ENCODE measurements around the gene DALRD3. TPM values are rescaled to one million over a fixed set of nuclear protein-coding genes. Genes with fewer than 3 reads are reported as not detected.

DALRD3 gene
- total and polyA plus RNA-seq, 4 donors = 7.9 to 10.6 (median 9.3) TPM

- peaks cover 6 to 13% (median 11%) of the 10 kb centered on the region in 4 donors for H3K4me1 ChIP-seq (ENCODE audit: control insufficient read depth in 4 of 4, insufficient read depth in 4 of 4, low read length in 3 of 4)
- no peaks in the 10 kb centered on the region for H3K27me3 ChIP-seq (ENCODE audit: control insufficient read depth in 4 of 4, insufficient read depth in 4 of 4, low read length in 3 of 4)
- H3K36me3 ChIP-seq (ENCODE audit: control insufficient read depth in 4 of 4, insufficient read depth in 3 of 4, low read depth in 1 of 4, low read length in 3 of 4) = peaks cover 0 to 4% (median 0%) of the 10 kb centered on the region in 4 donors
- no peak overlapping the region for H3K9ac ChIP-seq (ENCODE audit: low read depth in 1 of 2, low read length in 2 of 2)
- no peak overlapping the region for H3K27ac ChIP-seq (ENCODE audit: low read depth in 1 of 2, low read length in 2 of 2)
- WGBS = 95% methylated on average over 6 of the region's 6 CpGs
- H3K4me3 ChIP-seq (ENCODE audit: low read depth in 1 of 3, low read length in 3 of 3) = no peak overlapping the region
- DNase-seq (ENCODE audit: low spot score) = no peak
- H3K9me3 ChIP-seq (ENCODE audit: control insufficient read depth in 4 of 4, low read length in 3 of 4) = no peaks in the 10 kb centered on the region
- no peak for TF ChIP-seq HNF4G (IDR thresholded peaks at IDR 0.05)
- no peak for TF ChIP-seq TAF1 (conservative IDR thresholded peaks at IDR 0.05)
- TF ChIP-seq YY1 (IDR thresholded peaks at IDR 0.05) = no peak
Measured at GRCh38 chr3:49001155-49001554, 17.2 kb downstream of the DALRD3 start.

DNA sequence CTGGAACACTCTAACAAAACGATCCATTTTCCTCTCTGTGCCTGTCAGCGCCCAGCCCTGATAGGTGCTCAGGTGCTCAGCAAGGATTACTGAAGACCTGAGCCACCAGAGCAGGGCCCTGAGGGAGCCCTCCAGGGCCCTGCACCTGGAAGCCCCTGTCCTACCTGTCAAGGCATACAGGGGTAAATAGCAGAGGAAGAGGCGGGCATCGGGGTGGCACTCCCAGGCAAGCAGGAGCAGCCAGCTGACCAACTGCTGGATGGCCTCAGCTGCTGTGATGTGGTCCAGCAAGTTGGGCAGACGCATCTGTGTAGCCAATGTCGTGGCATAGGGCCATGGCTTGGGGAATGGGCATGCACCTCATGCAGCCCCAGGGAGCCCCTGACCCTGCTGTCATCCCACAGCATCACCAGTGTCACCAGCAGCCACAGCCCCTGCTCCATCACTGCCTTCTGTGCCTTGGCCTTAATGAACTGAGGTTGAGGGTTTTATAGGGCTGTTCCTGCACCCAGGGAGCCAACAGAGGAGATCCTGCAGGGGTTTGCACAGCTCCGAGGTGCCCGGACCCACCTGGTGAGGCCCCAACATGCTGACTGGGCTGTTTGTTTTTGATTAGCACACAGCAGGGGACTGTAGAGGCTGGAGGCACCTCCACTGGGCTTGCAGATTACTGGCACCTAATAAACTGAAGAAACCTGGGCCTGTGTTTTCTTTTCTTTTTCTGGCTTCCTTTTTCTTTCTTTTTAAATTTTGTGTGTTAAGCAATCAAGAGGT, 19.1 kb downstream of the DALRD3 start:
- Histone ChIP-seq H3K4me3 (ENCODE audit: low read depth in 1 of 3, low read length in 3 of 3) (no peak overlapping the region), H3K9me3 (ENCODE audit: control insufficient read depth in 4 of 4, low read length in 3 of 4) (no peaks in the 10 kb centered on the region), H3K27me3 (ENCODE audit: control insufficient read depth in 4 of 4, insufficient read depth in 4 of 4, low read length in 3 of 4) (no peaks in the 10 kb centered on the region), H3K9ac (ENCODE audit: low read depth in 1 of 2, low read length in 2 of 2) (no peak overlapping the region), H3K36me3 (ENCODE audit: control insufficient read depth in 4 of 4, insufficient read depth in 3 of 4, low read depth in 1 of 4, low read length in 3 of 4) (peaks cover 0 to 4% (median 0%) of the 10 kb centered on the region in 4 donors), H3K27ac (ENCODE audit: low read depth in 1 of 2, low read length in 2 of 2) (no peak overlapping the region), H3K4me1 (ENCODE audit: control insufficient read depth in 4 of 4, insufficient read depth in 4 of 4, low read length in 3 of 4) (peaks cover 0 to 3% (median under 1%) of the 10 kb centered on the region in 4 donors)
- TF ChIP-seq YY1 (IDR thresholded peaks at IDR 0.05) (no peak), EGR1 (IDR thresholded peaks at IDR 0.05; ENCODE audit: low read depth in 2 of 2) (no peak), RXRA (IDR thresholded peaks at IDR 0.05) (no peak), JUND (IDR thresholded peaks at IDR 0.05) (no peak), HNF4G (IDR thresholded peaks at IDR 0.05) (no peak), FOXA2 (IDR thresholded peaks at IDR 0.05) (no peak), RAD21 (IDR thresholded peaks at IDR 0.05) (no peak), GABPA (IDR thresholded peaks at IDR 0.05 in 1 of 2, conservative IDR thresholded peaks at IDR 0.05 in 1 of 2) (no peak), SP1 (IDR thresholded peaks at IDR 0.05) (no peak)
- WGBS = 91% methylated on average over 8 of the region's 8 CpGs
- DNase-seq (ENCODE audit: low spot score) = no peak

DNA sequence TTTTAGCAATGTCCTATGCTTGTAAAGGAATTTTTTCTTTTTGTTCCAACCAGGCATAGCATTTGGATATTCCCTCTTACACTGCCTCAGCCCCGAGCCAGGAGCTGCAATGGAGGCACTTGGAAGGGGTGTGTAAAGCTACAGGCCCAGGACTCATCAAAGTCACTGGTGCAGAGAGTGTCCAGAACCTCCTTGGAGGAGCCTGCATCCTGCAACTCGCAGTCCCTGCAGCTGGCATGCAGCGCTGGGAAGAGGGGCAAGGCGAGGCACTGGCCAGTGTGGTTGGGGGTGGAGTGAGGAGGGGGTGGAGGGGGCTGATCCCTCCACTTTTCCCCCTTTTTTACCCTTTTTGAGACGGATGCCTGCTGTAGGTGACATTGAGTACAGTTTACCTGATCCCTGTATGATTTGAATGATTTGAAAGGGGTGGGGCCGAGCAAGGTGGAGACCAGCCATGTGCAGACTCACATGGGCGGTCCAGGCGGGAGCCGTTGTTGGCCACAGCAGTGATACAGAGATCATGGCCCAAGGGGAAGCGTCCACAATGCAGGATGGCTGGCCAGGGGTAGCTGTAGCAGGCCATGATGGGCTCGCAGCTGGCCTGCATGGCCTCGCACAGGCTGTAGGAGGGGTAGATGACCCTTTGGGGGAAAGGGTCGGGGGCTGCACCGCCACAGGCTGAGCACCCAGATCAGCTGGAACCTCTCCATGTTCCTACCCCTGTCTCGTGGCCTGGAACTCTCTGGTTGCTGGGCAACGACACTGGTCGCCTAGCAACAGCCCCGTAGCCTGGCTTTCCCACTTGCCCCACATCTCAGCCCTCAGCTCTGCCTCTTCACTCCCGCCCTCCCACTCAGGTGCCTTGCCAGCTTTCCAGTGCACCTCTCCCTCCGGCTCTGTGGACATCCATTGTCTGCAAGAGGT, 20.4 kb downstream of the DALRD3 start:
- Histone ChIP-seq H3K27ac (ENCODE audit: low read depth in 1 of 2, low read length in 2 of 2) (no peak overlapping the region), H3K9ac (ENCODE audit: low read depth in 1 of 2, low read length in 2 of 2) (no peak overlapping the region), H3K9me3 (ENCODE audit: control insufficient read depth in 4 of 4, low read length in 3 of 4) (no peaks in the 10 kb centered on the region), H3K36me3 (ENCODE audit: control insufficient read depth in 4 of 4, insufficient read depth in 3 of 4, low read depth in 1 of 4, low read length in 3 of 4) (peaks cover 0 to 4% (median 0%) of the 10 kb centered on the region in 4 donors), H3K4me3 (ENCODE audit: low read depth in 1 of 3, low read length in 3 of 3) (no peak overlapping the region), H3K27me3 (ENCODE audit: control insufficient read depth in 4 of 4, insufficient read depth in 4 of 4, low read length in 3 of 4) (no peaks in the 10 kb centered on the region), H3K4me1 (ENCODE audit: control insufficient read depth in 4 of 4, insufficient read depth in 4 of 4, low read length in 3 of 4) (no peaks in the 10 kb centered on the region)
- no peak for DNase-seq (ENCODE audit: low spot score)
- no peak for TF ChIP-seq FOXA2 (IDR thresholded peaks at IDR 0.05)
- TF ChIP-seq NR2F2 (IDR thresholded peaks at IDR 0.05) = no peak
- no peak for TF ChIP-seq RXRA (IDR thresholded peaks at IDR 0.05)
- no peak for TF ChIP-seq ATF3 (IDR thresholded peaks at IDR 0.05)
- TF ChIP-seq, protein P1, sequence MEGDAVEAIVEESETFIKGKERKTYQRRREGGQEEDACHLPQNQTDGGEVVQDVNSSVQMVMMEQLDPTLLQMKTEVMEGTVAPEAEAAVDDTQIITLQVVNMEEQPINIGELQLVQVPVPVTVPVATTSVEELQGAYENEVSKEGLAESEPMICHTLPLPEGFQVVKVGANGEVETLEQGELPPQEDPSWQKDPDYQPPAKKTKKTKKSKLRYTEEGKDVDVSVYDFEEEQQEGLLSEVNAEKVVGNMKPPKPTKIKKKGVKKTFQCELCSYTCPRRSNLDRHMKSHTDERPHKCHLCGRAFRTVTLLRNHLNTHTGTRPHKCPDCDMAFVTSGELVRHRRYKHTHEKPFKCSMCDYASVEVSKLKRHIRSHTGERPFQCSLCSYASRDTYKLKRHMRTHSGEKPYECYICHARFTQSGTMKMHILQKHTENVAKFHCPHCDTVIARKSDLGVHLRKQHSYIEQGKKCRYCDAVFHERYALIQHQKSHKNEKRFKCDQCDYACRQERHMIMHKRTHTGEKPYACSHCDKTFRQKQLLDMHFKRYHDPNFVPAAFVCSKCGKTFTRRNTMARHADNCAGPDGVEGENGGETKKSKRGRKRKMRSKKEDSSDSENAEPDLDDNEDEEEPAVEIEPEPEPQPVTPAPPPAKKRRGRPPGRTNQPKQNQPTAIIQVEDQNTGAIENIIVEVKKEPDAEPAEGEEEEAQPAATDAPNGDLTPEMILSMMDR (IDR thresholded peaks at IDR 0.05; ENCODE audit: low read depth, low read length, missing input control) = no peak
- no peak for TF ChIP-seq GABPA (IDR thresholded peaks at IDR 0.05 in 1 of 2, conservative IDR thresholded peaks at IDR 0.05 in 1 of 2)
- no peak for TF ChIP-seq HNF4A (conservative IDR thresholded peaks at IDR 0.05)
- no peak for TF ChIP-seq FOXA1 (IDR thresholded peaks at IDR 0.05)
- no peak for TF ChIP-seq HNF4G (IDR thresholded peaks at IDR 0.05)
- no peak for TF ChIP-seq JUND (IDR thresholded peaks at IDR 0.05)
- no peak for TF ChIP-seq EGR1 (IDR thresholded peaks at IDR 0.05; ENCODE audit: low read depth in 2 of 2)
- no peak for TF ChIP-seq REST (IDR thresholded peaks at IDR 0.05)
- TF ChIP-seq MAX (IDR thresholded peaks at IDR 0.05) = no peak
- 92% methylated on average over 20 of the region's 20 CpGs for WGBS

Data from liver (tissue), 9 donors.